H1 (cell line): Measurements from ENCODE around the gene HOATZ. TPM values are rescaled to one million over a fixed set of nuclear protein-coding genes. Genes with fewer than 3 reads are reported as not detected.

ENCODE experiments used
- CBX5 ChIP-seq: fragments of 300-800, 300-1000 bp; sonication (generic); IDR thresholded peaks from 2 replicates; pipeline ENCODE4 v1.7.1; 2016; ENCODE audit warnings: antibody characterized with exemption, low read length, low read depth
- CTBP2 ChIP-seq: IDR thresholded peaks from 2 replicates; pipeline ENCODE4 v1.7.0; 2011; ENCODE audit warnings: borderline replicate concordance, mild to moderate bottlenecking, moderate library complexity, mixed read lengths, low read length; ENCODE audit not compliant: insufficient read depth, insufficient read length
- KDM1A ChIP-seq: fragments of 200-600, 300-600 bp; sonication (generic); IDR thresholded peaks from 2 replicates; pipeline ENCODE4 v1.7.1; 2016; ENCODE audit warnings: mild to moderate bottlenecking, low read length, borderline replicate concordance
- SP2 ChIP-seq: IDR thresholded peaks from 2 replicates; pipeline ENCODE4 v1.6.1; 2012; ENCODE audit warnings: mild to moderate bottlenecking, low read length, inconsistent platforms
- SUZ12 ChIP-seq: fragments of 200-600 bp; sonication (generic); IDR thresholded peaks from 2 replicates; pipeline ENCODE4 v1.6.1; 2012; ENCODE audit warnings: mild to moderate bottlenecking, inconsistent platforms, low read length, moderate library complexity, mixed read lengths
- polyA plus RNA-seq, 7 experiments: library from polyadenylated mRNA; depleted of rRNA in 3 of 7; stranded (reverse) in 5 of 7; unstranded in 2 of 7; fragments of >200 nt in 5 of 7; fragments of 200-250 nt in 2 of 7; gene quantifications; 1 replicate in 5 of 7; 2 replicates in 1 of 7; 4 replicates in 1 of 7; pipeline versions ENCODE4 v1.2.1 to v1.2.3, GENCODE V29; 2011 to 2013; ENCODE audit warnings: missing spikeins in 2 of 7, mixed read lengths in 2 of 7
- total RNA-seq: library from RNA; stranded (reverse); fragmentation: NEBNext Ultra II Directional; extraction: Animal tissue kit (Norgen Biotek cat#: 25700); gene quantifications from 2 replicates; pipeline ENCODE4 v1.2.1, GENCODE V29; 2021

HOATZ gene
- total and polyA plus RNA-seq, 2 of the 8 experiments (the other 6 are each of a cell fraction or from before 2014, with no cell fraction given) = not detected

DNA sequence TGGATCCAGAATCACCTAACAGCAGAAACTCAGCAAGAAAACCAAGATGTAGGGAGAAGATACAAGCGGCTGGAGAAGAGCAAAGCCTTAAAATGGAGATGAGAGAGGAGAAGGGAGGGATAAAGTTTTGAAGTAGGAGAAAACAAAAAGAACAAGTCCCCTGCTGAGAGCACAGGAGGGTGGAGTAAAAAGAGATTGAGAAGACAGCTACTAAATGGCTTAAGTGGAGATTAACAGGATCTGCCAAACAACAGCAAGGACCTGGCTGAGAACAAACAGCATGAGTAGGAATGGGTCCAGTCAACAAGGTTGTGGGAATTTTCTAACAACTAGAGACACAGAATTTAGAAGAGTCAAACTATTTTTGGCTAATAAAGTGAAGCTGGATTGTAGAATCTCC lies 20.5 kb upstream of the HOATZ start (continued):
- TF ChIP-seq CTBP2 = no peak
- TF ChIP-seq CBX5 = no peak
- no peak for TF ChIP-seq SUZ12
- no peak for TF ChIP-seq SP2
- TF ChIP-seq KDM1A = no peak
- TF ChIP-seq, all 59 proteins: peak for 0
